Heart right ventricle (tissue), 16 donors: ENCODE measurements around the gene PLEKHA8. TPM values are rescaled to one million over a fixed set of nuclear protein-coding genes. Genes with fewer than 3 reads are reported as not detected.

Experiments
- ATAC-seq, 8 donors: fragments of 200-7000 bp; cut with Tn5 transposase; one replicate each; pipeline ENCODE4 v1.9.1; 2020; ENCODE audit warnings: mild to moderate bottlenecking in 8 of 8, moderate library complexity in 8 of 8, moderate number of reproducible peaks in 1 of 8
- DNase-seq, 2 donors: peaks; one replicate each; pipeline ENCODE4 v3.0.0-alpha.2; 2020
- H3K27ac ChIP-seq, 10 donors: fragments of 200-600 bp; sonication (generic) in 2 of 10; one replicate each; pipeline versions ENCODE4 v1.5.0 to v1.8.0; 2020 to 2022; ENCODE audit warnings: mild to moderate bottlenecking in 3 of 10
- H3K27me3 ChIP-seq, 7 donors: fragments of 200-600 bp; one replicate each; pipeline ENCODE4 v1.8.0; 2021 to 2022; ENCODE audit warnings: mild to moderate bottlenecking in 2 of 7
- H3K36me3 ChIP-seq, 9 donors: fragments of 200-600 bp; sonication (generic) in 1 of 9; one replicate each; pipeline versions ENCODE4 v1.5.0 to v1.8.0; 2020 to 2022; ENCODE audit warnings: mild to moderate bottlenecking in 2 of 9
- H3K4me1 ChIP-seq, 9 donors: fragments of 200-600 bp; sonication (generic) in 1 of 9; one replicate each; pipeline versions ENCODE4 v1.5.0 to v1.8.0; 2020 to 2022; ENCODE audit warnings: mild to moderate bottlenecking in 4 of 9
- H3K4me3 ChIP-seq, 10 donors: fragments of 200-600 bp; sonication (generic) in 2 of 10; one replicate each; pipeline versions ENCODE4 v1.5.0 to v1.8.0; 2020 to 2022; ENCODE audit warnings: mild to moderate bottlenecking in 7 of 10, moderate library complexity in 2 of 10
- H3K9me3 ChIP-seq, 11 donors: fragments of 200-600 bp in 10 of 11; sonication (generic) in 2 of 11; one replicate each; pipeline versions ENCODE4 v1.5.0 to v1.8.0; 2013 to 2022; ENCODE audit warnings: mild to moderate bottlenecking in 2 of 11, control low read depth in 1 of 11, moderate library complexity in 1 of 11
- whole genome bisulfite sequencing, 2 donors: extraction: QIAGEN DNeasy Blood & Tissue Kit; methylation state at CpG; one replicate each; pipeline ENCODE4 v1.1.7; 2013; ENCODE audit warnings: inconsistent platforms in 1 of 2; 5-methylcytosine and 5-hydroxymethylcytosine counted together
- intact Hi-C, 10 donors: fragments of 100-400 bp; cut with DNase I; formaldehyde crosslinking; loops; one replicate each; pipeline versions ENCODE4 v1.11.1 to v1.14.2; 2022
- polyA plus RNA-seq, 2 donors: library from polyadenylated mRNA; stranded (reverse); fragments of 200-250 nt; gene quantifications; one replicate each; pipeline ENCODE4 v1.2.3, GENCODE V29; 2013
- total RNA-seq, 10 donors: library from RNA; stranded (reverse); fragmentation: NEBNext Ultra II Directional in 3 of 10; extraction: Animal tissue kit (Norgen Biotek cat#: 25700) in 3 of 10; gene quantifications; one replicate each; pipeline versions ENCODE4 v1.2.1 to v1.2.4, GENCODE V29; 2021 to 2023
- TF ChIP-seq, protein P1 (sequence below), 9 donors: fragments of 200-600 bp; sonication (generic) in 2 of 9; IDR thresholded peaks; one replicate each; pipeline versions ENCODE4 v1.5.0 to v1.8.0; 2021 to 2022; ENCODE audit warnings: antibody characterized with exemption in 9 of 9, mild to moderate bottlenecking in 5 of 9, moderate library complexity in 1 of 9
- donor health status: Arrhythmogenic right ventricular cardiomyopathy.
- donor health status: ischemic (EF 13 %, LVEDD 7.1; RV severe dilation, severe dysfunction).
- donor health status: healthy with polysubstance abuse.
- donor health status: DM: no; HTN: yes; CAD: no.
- donor health status: DM: no; HTN: no; CAD: no.
- donor health status: ischemic (EF 25% LVEDD 6.9; RV normal size, moderate dysfunction).
- donor health status: ischemic (EF 25% LVEDD 5.7; RV mildly dilated, moderate dysfunction).
- donor health status: healthy.
- donor health status: DM: yes; HTN: yes; CAD: no.
- donor health status: Ischemic cardiomyopathy.
- donor health status: ischemic (EF 35%, LVEDD 5.7; RV mildly dilated, moderate dysfunction).
- donor health status: nonischemic (EF 11% LVEDD 7.7; RV severe dilation, severe dysfunction).
- donor health status: DM: yes; HTN: yes; CAD: no.
- donor health status: PGD.
- donor health status: ischemic (EF 29% LVEDD 5.4; RV normal size, mild dysfunction).
- donor health status: nonischemic (EF 23%, LVEDD 6.1; RV moderate dilation, normal function).

Gene PLEKHA8
- total and polyA plus RNA-seq, 12 donors = 1.8 to 6.0 (median 4.0) TPM

DNA sequence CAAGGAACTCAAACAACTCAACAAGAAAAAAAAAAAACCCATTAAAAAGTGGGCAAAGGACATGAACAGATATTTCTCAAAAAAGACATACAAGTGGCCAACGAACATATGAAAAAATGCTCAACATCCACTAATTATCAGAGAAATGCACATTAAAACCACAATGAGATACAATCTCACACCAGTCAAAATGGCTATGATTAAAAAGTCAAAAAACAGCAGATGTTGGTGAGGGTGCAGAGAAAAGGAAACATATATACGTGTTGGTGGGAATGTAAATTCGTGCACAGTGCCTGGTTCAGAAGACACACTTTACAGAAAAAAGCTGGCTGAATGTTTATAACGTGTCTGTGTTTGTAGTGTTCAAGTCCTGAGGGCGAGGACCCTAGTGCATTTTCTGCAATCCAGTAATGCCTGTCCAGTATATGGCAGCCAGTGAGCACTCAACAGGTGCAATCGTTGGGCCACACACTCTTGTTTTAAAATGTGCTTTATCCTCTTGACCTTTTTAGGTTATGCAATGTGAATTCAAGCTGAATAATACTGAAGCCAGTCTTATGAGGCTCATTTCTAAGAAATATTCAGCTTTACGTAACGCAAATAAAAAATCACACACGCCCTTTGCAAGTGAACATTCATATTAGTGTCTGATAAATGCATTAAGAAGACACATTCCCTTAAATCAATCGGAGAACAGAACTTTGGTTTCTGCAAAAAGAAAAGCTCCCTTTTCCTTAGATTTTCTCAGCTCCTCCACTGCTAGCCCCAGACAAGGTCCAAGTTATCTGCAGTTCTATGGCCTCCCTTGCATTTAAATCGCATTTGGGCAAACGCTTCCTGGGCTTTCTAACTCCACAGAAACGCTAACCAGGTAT lies 105.8 kb downstream of the PLEKHA8 start:
- H3K4me1 ChIP-seq = peaks cover 0 to 33% (median 14%) of the 10 kb centered on the region in 9 donors
- H3K4me3 ChIP-seq = peak overlapping the region; percentile 47 to 99 (median 94)
- 39 to 40% methylated on average over 13 of the region's 13 CpGs for WGBS, 2 donors
- H3K27ac ChIP-seq = peak overlapping the region; percentile 76 to 95 (median 92)
- DNase-seq = no peak
- intact Hi-C loops = loop anchor here in 1 of 10 donors (5.0 kb wide), 1 partner anchor 107 kb away; the partner anchor contains the start of genes FKBP14 and PLEKHA8
- TF ChIP-seq, protein P1, sequence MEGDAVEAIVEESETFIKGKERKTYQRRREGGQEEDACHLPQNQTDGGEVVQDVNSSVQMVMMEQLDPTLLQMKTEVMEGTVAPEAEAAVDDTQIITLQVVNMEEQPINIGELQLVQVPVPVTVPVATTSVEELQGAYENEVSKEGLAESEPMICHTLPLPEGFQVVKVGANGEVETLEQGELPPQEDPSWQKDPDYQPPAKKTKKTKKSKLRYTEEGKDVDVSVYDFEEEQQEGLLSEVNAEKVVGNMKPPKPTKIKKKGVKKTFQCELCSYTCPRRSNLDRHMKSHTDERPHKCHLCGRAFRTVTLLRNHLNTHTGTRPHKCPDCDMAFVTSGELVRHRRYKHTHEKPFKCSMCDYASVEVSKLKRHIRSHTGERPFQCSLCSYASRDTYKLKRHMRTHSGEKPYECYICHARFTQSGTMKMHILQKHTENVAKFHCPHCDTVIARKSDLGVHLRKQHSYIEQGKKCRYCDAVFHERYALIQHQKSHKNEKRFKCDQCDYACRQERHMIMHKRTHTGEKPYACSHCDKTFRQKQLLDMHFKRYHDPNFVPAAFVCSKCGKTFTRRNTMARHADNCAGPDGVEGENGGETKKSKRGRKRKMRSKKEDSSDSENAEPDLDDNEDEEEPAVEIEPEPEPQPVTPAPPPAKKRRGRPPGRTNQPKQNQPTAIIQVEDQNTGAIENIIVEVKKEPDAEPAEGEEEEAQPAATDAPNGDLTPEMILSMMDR (IDR thresholded peaks at IDR 0.05) = no peak
- ATAC-seq = peak in 2 of 8 donors; percentile 23 to 35
- H3K27me3 ChIP-seq = no peaks in the 10 kb centered on the region
- H3K9me3 ChIP-seq = no peaks in the 10 kb centered on the region
- H3K36me3 ChIP-seq = no peaks in the 10 kb centered on the region

DNA sequence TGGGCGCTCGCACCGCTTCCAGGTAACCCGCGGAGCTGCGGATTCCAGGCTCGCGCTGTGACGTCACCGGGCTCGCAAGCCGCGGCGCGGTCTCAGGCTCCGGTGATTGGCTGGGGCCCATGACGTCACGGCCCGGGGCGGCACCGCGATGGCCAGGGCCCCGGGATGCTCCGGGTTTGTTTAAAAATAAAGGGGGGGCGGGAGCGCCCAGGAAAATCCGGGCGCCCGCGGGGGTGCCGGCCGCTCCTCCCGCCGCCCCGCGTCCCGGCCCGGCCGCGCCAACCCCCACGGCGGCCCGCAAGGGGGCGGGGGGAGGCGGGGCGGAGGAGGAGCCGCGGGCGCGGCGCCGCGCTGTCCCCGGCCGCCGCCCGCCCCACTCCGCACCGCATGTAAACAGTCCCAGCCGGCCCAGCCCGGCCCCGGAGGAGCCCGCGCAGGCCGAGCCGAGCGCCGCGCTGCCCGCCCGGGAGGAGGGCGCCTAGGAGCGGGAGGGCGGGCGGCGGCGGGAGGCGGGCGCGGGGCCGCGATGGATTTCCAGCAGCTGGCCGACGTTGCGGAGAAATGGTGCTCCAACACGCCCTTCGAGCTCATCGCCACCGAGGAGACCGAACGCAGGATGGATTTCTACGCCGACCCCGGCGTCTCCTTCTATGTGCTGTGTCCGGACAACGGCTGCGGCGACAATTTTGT lies 106.5 kb downstream of the PLEKHA8 start, which contains the start of gene MTURN:
TSS of gene MTURN (plus strand) at position 376 of the 690 bp plus-strand sequence. CDS start at position 527, 151 bp downstream.
- TF ChIP-seq, protein P1 (IDR thresholded peaks at IDR 0.05) = no peak
- Histone ChIP-seq H3K36me3 (no peaks in the 10 kb centered on the region), H3K4me3 (peak within 1 kb of the TSS; percentile 68 to 99 (median 94)), H3K27ac (peak within 1 kb of the TSS; percentile 87 to 95 (median 92)), H3K27me3 (no peaks in the 10 kb centered on the region), H3K4me1 (peaks cover 0 to 41% (median 14%) of the 10 kb centered on the region in 9 donors), H3K9me3 (no peaks in the 10 kb centered on the region)
- peak; percentile 86 to 90 for DNase-seq
- peak; percentile 80 to 95 (median 84) for ATAC-seq
- intact Hi-C loops = loop anchor here in 1 of 10 donors (5.0 kb wide), 1 partner anchor 107 kb away; the partner anchor contains the start of genes FKBP14 and PLEKHA8
- WGBS, 2 donors = 1% methylated on average over 48 to 91 of the region's 99 CpGs

DNA sequence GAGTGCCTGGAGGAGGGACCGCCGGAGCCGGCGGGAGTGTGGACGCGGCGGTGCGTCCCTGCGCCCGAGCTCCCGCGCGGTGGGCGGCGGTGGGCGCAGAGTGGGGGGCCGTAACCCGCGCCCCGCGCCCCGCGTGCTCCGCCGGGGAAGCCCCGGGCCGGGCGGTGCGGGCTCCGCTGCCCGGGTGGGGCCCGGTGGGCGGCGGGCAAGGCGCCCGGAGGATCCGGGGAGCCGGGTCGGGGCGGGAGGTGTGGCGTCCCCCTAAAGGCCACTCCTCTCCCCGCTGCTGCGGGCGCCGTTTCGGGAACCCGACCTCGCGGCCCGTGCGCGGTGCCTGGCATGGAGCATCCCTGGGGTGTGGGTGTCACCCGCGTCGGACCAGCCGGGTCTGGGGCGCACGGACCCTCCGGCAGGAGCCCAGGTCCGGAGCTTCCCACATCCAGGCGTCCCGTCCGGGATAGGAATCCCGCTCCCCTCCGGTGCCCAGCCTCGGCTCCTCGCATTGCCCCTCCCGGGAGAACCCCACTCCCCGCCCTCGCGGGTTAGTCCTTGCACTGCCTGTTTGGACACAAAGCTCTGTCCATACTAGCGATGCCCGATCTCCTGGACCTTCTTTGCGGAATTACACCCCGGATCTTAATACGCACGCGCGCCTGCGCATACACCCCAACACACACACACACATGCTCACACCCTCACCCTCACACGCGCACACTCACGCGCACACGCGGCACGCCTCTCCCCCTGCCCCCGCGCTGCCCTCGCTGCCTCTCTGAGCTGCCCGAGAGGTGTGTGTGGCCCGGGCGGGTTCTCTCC lies 107.3 kb downstream of the PLEKHA8 start:
- peak; percentile 52 to 67 for DNase-seq
- Histone ChIP-seq H3K4me3 (peak overlapping the region; percentile 68 to 99 (median 94)), H3K4me1 (peaks cover 0 to 46% (median 18%) of the 10 kb centered on the region in 9 donors), H3K9me3 (no peaks in the 10 kb centered on the region), H3K27me3 (no peaks in the 10 kb centered on the region), H3K27ac (peak overlapping the region; percentile 87 to 95 (median 92)), H3K36me3 (no peaks in the 10 kb centered on the region)
- 0% methylated on average over 81 to 93 of the region's 93 CpGs for WGBS, 2 donors
- intact Hi-C loops = no loop called here
- TF ChIP-seq, protein P1 (IDR thresholded peaks at IDR 0.05) = no peak
- peak; percentile 26 to 79 (median 67) for ATAC-seq
